ENCODE measurements around the gene TYW3.

GRCh38 chr1:74773582-74773981 lies 40.6 kb downstream of the TYW3 start:
- no peak for TF ChIP-seq POLR2A (IDR thresholded peaks at IDR 0.05; ENCODE audit: low read depth, low read length)
- TF ChIP-seq POLR2AphosphoS5 (IDR thresholded peaks at IDR 0.05; ENCODE audit: low read depth, low read length), result no peak
- no peak for TF ChIP-seq TAF1 (IDR thresholded peaks at IDR 0.05; ENCODE audit: low read depth, low read length)
- TF ChIP-seq POU2F2 (IDR thresholded peaks at IDR 0.05; ENCODE audit: low read depth, low read length), result no peak
